DOHH2 (cell line): Measurements from ENCODE around the gene MOK.

Source experiments
- CTCF ChIP-seq: fragments of 200-600 bp; sonication (generic); IDR thresholded peaks from one replicate; pipeline ENCODE4 v1.5.1; 2014; ENCODE audit warnings: antibody characterized with exemption, mild to moderate bottlenecking, low read depth, low read length; ENCODE audit not compliant: poor library complexity, severe bottlenecking
- EZH2phosphoT487 ChIP-seq: fragments of 200-600 bp; sonication (generic); IDR thresholded peaks from 2 replicates; pipeline ENCODE4 v1.6.1; 2017; ENCODE audit warnings: borderline replicate concordance, mild to moderate bottlenecking, antibody characterized with exemption, low read length, moderate library complexity, mixed read lengths

GRCh38 chr14:102279688-102280348 is 25.1 kb downstream of the MOK start:
- TF ChIP-seq CTCF (no peak), EZH2phosphoT487 (no peak)
